Epidermal melanocyte (primary cell): ENCODE results near the gene PUS10.
"Not testable (repeated sequence)": the region's sequence is repeated elsewhere in the genome, so short reads cannot be mapped to it uniquely, and the experiment has no call there.

Experiments
- DNase-seq: peaks from one replicate; pipeline ENCODE4 v3.0.0; 2011; ENCODE audit warnings: low spot score; ENCODE audit not compliant: insufficient read length

The PUS10 gene

DNA sequence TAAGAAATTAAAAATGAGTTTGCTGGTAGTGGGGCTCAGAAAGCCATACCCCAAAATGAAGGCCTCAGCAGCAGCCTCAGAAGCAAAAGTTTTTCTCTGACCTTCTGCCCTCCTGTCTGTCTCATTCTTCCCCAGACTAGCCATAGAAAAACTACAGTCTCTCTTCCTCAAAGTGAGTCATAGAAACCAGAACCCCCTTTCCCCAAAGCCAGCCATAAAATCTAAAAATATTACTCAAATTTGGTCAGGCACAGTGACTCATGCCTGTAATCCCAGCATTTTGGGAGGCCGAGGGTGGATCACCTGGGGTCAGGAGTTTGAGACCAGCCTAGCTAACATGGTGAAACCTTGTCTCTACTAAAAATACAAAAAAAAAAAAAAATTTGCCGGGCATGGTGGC is 5.8 kb downstream of the PUS10 start:
- not testable (repeated sequence) for DNase-seq

DNA sequence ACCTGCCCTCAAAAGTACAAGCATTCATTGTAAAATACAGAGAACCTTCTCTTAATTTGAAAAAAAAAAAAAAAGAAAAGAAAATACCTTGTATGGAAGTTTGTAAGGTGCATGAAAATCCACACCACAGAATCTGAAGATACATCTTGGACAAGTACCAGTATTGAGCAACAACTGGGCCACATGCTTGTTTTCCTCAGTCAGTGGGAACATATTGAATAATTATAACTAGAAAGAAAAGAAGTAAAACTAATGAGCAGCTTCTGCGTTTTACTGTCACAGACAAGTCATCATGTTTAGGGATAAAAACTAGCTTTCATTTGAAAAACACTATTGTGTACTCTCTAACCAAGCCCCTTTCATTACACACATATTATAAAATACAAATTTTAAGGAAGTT is 6.4 kb downstream of the PUS10 start:
- DNase-seq: no peak

DNA sequence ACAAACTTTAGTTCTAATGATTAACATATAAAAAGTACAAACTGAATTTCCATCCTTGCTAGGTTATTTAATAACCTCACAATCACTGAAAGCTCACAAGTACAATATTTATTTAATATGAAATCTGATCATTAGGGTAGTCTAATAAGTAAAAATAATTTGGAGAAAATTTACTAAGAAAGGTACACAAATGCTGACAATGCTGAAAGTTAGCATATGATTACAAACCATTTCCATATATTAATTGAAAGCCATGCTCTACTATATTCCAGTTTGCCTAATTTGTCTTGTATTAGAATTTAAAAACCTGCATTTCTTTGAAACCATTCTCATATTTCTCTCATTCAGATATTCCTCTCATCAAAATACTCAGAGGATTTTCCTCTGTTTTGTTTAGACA is 8.7 kb downstream of the PUS10 start:
- DNase-seq: no peak

DNA sequence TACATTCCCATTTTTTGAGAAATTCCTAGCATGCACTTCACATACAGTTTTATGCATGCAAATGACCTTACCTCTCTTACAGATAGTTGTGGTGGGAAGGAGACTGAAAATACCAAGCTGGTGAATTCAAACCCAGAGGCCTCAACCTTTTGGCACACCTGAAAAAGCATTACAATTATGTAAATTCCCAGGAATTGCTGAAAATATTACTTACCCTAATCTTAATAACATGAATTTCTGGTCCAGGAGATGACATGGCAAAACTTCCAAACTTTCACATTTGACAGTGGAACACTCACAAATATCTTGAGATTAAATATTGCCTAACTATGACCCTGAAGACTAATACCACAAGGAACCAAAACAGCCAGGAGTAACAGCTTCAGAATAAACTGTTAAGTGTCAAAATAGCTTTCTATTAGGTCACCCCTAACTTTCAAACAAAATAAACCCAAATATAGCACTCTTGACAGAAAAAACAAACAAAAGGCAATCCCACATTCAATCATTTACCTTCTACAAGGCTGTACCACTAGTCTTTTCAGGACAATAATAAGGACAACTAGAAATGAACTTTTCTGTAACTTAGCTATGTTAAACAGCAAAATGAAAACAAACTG is 11.5 kb downstream of the PUS10 start:
- no peak for DNase-seq

DNA sequence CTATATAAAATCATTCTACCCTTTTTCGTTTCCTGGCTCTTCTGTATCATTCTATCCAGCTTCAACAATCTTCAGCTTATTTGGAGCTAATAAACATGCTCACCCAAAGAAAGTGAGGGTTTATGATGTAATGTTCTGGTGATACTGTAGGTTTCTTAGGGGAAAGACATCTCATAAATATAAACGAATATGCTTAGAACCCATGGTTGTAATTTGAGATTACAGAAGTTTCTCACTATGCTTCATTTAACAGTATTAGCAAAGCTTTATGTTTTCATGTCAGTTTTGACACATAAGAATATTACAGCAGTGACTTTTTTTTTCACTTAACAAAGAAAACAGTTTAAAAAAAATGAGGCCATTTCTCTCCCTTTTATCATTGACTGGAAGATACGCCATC is 12.3 kb downstream of the PUS10 start:
- DNase-seq: no peak

DNA sequence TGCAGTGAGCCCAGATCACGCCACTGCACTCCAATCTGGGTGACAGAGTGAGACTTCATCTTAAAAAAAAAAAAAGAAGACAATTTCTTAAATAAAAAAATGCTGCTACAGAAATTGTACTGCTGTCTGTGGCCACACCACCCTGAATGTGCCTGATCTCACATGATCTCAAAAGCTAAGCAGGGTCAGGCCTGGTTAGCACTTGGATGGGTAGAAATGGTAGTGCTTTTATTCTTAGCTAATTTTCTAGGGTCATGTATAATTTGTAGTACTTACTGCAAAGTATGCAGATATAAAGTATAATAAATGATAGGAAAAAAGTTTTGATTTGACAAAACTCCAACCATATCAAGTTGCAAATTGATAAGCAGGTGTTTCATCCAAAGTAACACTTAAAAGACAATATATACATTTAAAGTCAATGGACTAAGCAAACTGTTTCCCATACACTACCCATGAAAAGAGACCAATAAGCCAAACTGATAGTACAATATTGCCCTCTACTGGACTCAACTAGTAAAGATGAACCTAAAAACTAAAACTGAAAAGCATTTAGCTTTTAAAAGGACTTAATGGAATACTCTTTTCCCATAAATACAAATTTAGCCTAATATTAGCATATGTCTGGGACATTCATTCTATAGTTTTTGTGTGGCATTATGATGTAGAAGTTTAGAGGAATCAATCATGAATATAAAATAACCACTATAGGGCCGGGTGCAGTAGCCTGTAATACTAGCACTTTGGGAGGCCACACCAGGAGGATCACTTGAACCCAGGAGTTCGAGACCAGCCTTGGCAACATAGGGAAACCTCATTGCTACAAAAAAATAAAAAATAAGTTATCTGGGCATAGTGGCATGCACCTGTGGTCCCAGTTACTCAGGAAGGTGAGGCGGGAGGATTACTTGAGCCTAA is 19.2 kb downstream of the PUS10 start:
- DNase-seq: peak; percentile 50

DNA sequence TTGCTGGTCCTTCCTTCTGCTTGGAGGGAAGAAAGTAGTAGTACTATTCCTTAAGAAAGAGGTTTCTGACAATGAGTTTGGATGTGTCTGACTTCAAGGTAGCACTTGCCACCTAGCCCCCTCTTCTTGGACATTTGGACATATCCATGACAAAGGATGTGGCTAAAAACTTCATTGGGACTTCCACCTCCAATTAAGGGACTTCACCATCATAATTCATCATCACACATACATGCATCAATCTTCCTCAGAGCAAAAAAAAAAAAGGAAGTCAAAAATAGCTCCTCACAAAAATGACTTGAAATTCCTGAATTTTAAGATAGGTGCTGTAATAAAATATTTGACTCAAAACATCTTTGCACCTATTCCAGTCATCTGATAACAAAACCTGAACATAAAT is 23.9 kb downstream of the PUS10 start:
- no peak for DNase-seq

DNA sequence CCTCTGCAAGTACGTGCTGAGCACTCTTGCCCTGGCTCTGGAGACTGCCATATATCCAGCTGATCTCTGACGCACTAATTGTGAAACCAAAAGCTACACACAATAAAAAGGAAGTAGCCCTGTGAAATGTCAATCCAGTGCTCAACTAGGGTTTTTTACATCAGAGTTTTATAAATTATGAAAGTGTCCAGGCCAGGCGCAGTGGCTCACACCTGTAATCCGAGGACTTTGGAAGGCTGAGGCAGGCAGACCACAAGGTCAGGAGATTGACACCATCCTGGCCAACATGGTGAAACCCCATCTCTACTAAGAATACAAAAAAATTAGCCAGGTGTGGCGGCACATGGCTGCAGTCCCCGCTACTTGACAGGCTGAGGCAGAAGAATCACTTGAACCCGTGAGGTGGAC is 25.1 kb downstream of the PUS10 start:
- no peak for DNase-seq

DNA sequence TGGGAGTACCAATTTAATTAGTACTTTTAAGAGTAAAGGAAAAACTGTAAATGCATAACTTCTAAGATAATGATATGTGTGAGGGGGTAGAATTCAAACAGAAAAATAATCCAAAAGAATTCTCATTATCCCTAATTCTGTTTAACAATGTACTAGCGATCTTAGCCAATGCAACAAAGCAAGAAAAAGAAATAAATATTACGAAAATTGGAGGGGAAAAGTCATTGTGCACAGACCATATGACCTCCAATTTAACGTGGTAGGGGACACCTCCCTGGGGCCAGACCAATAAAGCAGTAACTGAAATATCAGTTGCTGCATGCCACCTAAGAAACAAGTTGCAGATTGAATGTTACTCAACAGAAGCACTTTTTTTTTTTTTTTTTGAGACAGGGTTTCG is 26.4 kb downstream of the PUS10 start:
- no peak for DNase-seq

DNA sequence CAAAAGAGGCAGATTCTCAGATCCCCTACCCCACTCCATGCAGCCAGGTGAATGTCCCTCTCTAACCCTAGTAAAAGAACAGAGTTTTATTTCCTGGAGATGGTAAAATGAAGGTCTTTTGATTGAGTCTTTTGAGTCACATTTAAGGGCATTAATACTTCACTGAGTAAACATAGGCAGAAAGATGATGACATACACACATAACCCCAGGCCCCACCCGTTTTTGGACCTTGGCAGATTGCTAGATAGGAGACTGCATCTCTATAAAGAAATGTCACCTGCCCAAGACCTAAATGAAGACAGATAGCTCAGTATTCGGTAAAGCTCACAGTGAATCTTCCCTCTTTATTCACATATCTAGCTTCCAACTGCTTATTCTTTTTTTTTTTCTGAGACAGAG is 28.8 kb downstream of the PUS10 start:
- no peak for DNase-seq

DNA sequence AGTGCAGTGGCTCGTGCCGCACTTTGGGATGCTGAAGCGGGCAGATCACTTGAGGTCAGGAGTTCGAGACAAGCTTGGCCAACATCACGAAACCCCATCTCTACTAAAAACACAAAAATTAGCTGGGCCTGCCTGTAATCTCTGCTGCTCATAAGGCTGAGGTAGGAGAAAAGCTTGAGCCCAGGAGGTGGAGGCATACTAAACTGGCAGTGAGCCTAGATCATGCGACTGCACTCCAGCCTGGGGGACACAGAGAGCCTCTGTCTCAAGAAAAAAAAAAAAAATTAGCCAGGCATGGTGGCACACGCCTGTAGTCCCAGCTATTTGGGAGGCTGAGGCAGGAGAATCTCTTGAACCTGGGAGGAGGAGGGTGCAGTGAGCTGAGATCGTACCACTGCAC is 30.4 kb downstream of the PUS10 start:
- DNase-seq: not testable (repeated sequence)

DNA sequence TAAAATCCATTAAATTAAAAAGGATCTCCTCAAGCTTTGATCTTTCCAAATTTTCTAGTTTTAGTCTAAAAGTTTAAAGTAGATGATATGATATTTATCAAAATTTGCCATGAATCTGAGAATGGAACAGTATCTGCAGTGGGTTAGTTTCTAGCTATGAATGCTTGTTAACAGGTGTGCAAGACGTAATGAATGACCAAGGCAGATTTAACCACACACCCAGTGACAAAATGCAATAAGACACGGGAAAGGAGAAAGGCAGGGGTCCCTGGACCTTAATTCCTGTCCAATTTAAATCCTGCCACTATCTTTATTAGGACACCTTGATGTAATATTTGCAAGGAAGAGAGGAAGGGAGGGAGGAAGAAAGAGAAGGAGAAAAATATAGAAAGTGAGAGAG is 31.0 kb downstream of the PUS10 start:
- DNase-seq: no peak

DNA sequence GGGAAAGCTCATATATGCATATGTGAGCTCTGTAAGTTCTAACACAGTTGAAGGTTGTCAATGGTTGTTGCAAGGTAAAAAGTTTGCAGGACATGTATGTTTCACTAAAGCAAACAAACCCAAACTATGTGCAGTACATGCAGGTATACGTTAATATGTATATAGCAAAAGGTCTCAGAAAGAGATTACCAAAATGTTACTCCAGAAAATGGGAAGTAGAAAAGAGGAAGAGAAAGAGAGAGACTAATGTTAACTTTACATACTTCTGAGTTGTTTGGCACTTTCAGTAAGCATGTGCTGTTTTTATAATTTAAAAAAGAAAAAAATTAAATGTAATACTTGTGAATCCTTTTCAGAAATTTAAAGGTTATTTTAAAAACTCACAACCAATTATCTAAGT is 33.3 kb downstream of the PUS10 start:
- no peak for DNase-seq

DNA sequence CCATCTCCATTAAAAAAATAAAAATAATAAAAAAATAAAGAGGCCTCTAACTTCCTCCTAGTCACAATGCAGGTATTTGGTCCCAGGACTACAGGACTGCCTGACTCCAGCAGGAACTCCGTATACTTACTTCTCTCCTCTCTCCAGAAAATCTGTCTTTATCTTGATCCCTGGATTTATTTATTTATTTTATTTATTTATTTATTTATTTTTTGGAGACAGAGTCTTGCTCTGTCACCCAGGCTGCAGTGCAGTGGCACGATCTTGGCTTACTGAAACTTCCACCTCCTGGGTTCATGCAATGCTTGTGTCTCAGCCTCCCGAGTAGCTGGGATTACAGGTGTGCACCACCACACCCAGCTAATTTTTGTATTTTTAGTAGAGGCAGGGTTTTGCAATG is 36.0 kb downstream of the PUS10 start:
- not testable (repeated sequence) for DNase-seq

DNA sequence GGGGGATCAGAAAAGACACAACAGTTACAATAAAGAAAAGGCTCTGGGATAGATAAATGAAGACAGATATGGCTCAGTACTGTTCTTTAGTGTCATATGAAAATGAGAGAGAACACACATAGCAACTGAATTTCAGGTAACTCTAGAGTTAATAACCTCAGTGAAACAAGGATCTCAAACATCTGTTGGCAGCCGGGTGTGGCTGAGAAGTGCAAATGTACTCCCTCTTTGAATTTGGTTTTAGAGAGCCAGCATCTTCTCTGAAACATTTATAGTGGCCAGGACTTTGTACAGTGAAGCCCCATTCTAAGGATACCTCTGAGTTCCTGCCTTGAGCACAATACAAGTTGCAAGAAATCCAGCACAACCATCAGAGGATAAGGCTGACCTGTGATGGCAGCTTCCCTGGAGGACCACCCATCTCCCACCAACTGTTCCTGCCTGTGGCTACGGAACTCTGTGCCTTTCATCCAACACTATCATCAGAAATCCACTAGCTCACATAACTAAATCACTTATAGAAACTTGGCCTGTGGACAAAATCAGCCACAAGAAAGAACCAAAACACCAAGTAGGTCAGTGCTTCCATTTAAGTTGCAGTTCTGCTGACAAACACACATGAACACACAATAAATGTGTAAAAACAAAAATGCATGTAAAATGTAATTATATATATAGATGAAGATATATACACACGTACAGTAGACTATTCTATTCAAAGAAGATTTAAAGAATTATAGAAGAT is 37.8 kb downstream of the PUS10 start:
- no peak for DNase-seq

DNA sequence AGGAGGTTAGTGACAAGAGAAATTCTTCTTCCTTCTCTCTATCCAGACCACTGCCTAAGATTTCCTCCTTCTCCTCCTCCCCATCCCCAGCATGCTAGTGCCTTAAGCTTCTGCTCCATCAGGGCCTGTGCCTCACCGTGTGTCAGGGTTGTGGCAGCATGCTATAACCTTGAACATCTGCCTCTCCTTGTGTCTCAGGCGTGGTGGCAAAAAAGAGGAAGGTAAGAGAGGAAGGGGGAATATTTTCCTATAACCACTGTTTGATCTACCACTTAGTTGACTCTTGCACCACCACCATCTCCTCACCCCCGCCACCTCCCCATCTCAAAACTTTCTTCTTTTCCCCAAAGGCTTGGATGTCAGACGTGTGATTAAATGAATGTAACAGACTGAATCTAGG is 38.8 kb downstream of the PUS10 start:
- DNase-seq: no peak

DNA sequence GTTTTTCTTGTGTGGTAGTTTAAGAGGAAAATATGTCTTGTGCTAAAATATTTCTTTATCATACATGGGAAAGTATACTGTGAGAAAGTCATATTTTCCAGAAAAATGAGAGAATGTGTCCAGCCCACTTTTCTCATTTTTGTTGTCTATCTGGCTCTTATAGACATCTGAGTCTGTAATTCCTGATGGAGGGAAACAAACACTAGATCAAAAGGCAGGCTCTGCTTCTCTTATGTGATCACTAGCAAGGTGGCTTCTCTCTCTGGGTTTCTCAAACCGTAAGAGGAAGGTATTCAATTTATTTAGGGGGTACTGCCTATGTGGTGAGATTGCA is 40.5 kb downstream of the PUS10 start:
- no peak for DNase-seq

DNA sequence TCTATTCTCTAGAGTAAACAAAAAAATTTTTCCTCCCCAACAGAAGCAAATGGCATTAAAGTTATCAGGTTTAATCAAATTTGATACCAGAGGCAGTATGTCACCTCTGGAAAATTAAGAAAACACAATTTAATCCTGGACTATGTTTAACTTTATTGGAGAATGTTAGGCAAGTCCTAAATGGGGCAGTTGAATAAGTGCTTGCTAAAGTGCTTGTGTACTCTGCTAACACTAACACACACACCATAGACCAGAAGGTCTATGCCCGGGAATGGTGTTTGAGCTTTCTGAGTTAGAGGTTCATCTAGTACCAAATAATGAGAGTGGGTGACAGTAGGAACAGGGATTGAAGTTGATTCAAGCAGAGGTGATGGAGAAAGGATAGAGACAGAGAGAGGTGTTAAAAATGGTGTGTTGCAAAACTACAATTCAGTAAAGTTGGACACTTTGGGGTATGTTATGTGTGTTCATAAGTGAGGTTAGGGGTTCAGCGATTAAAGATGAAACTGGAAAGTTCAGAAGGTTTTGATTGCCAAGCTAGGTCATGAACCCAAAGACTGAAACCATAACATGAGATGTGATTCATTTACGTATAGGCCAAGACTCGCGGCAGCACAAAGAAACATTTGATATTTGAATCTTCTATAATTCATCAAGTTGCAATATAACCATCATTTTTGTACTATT is 41.0 kb downstream of the PUS10 start:
- no peak for DNase-seq

DNA sequence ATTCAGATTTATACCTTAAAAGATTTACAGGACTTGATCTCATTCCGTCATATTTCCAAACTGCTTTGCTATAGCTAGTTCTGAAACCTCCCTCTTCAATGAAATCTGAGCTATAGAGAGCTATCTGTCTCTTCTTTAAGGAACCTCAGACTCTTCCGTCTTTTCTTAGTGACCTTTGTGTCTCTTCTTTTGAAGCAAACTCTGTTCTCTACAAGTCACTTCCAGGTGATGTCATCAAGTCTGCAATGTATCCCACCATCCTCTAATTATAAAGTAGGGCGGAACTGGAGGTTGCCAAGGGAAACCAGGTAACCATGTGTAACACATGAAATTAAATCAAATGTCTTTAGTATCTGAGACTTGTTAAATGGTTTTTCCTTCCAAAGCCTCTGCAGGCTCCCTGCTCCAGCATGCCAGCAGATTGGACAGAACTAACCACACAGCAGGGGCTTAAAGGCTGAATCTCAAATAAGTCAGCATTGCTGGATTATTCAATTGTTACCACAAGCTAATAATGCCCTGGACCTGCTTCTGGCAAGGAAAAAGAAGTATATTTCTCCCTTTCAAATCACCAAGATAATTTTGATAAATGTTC is 41.7 kb downstream of the PUS10 start:
- DNase-seq: no peak

DNA sequence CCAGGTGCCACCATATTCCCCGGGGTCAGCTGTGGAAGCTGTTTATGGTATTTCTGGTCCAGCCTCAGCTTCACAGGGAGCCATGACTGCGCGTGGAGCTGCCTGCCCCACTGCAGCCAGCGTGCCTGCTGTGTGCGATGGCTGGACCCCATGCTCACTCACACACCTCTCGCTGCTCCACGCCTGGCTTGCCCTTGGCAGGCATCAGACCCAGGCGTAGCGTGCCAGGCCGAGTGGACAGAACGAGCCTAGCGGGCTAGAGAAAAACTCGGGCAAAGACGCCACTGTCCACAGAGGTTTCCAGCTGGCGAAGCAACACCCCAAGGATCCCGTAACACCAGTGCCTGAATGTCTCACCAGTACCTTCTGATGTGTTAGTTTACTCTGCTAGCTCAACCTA is 43.4 kb downstream of the PUS10 start:
- DNase-seq: no peak

DNA sequence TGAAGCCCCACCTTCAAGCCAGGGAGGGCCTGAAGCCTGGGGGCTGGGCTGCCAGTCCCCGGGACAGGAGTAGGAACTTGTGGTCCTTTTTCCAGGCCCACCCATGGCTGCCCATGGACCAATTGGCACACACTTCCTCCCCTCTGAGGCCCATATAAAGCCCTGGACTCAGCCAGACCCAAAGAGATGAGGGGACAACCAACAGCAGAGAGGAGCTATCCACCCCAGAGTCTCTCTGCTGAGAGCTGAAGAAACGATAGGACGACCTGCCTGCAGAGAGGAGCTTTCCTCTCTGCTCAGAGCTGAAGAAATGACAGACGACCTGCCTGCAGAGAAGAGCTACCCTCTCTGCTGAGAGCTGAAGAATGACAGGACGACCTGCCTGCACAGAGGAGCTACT is 44.4 kb downstream of the PUS10 start:
- DNase-seq: no peak
